ENCODE measurements around the gene PIP5K1B.

Gene PIP5K1B

DNA sequence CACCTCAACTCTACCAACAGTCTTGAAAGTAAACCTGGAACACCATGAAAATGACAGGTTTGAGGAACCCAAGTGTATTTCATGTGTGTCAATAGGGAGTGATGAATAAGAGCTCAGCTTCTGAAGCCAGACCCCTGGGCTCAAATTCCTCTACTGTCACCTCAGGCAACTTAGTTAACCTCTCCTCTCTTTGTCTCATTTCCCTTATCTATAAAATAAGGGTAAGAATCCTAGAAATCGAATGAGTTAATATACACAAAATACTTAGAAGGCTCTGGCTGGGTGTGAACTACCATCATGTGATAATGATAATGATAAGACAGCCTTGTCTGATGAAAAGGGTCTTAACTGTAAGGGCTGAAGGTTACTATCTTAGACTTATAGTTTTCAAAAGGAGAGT is 66.3 kb downstream of the PIP5K1B start:
- H3K9me3 ChIP-seq (ENCODE audit: control insufficient read depth, low read length), result no peaks in the 10 kb centered on the region
- no peak overlapping the region for H3K27ac ChIP-seq (ENCODE audit: low read depth, low read length, severe bottlenecking)
- H3K4me3 ChIP-seq (ENCODE audit: extremely low read depth, insufficient read depth, low read length, poor library complexity, severe bottlenecking), result no peak overlapping the region
- no peaks in the 10 kb centered on the region for H3K4me1 ChIP-seq (ENCODE audit: control insufficient read depth, insufficient read depth, low read length, poor library complexity, severe bottlenecking)
- WGBS, 2 experiments (ENCODE audit: insufficient coverage in 2 of 2), result no CpG with 5 or more reads among the region's 1 CpG
- no peaks in the 10 kb centered on the region for H3K36me3 ChIP-seq (ENCODE audit: control insufficient read depth, insufficient read depth, low read length)

DNA sequence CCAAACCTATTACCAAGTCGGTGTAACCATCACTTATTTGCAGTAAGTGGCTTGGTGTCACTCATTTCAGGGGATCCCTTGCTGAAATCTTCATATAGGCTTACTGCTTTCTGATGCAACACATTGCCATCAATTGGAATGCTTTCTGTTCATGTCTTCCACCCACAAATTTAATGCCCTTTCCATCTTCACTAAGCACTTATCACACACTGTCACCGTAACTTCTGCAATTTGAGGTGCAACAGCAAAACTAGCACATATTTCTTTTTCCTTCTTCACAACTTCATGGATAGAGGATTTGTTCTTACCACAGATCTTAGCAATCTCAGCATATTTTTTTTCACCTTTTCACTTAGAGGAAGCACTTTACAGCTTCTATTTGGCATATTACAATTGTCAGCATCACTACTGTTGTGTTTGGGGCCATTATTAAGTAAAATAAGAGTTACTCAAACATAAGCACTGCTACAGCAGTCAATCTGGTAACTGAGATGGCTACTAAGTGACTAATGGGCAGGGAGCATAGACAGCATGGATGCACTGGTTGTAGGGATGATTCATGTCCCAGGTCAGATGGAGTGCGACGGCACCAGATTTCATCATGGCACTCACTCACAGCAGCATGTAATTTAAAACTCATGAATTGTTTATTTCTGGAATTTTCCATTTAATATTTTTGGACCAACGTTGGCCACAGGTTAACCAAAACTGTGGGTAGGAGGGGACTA is 70.1 kb downstream of the PIP5K1B start:
- Histone ChIP-seq H3K4me3 (ENCODE audit: extremely low read depth, insufficient read depth, low read length, poor library complexity, severe bottlenecking) (no peak overlapping the region), H3K36me3 (ENCODE audit: control insufficient read depth, insufficient read depth, low read length) (no peaks in the 10 kb centered on the region), H3K4me1 (ENCODE audit: control insufficient read depth, insufficient read depth, low read length, poor library complexity, severe bottlenecking) (no peaks in the 10 kb centered on the region), H3K9me3 (ENCODE audit: control insufficient read depth, low read length) (no peaks in the 10 kb centered on the region), H3K27ac (ENCODE audit: low read depth, low read length, severe bottlenecking) (no peak overlapping the region)
- WGBS, 2 experiments (ENCODE audit: insufficient coverage in 2 of 2), result 93 to 94% methylated on average over 2 of the region's 5 CpGs

DNA sequence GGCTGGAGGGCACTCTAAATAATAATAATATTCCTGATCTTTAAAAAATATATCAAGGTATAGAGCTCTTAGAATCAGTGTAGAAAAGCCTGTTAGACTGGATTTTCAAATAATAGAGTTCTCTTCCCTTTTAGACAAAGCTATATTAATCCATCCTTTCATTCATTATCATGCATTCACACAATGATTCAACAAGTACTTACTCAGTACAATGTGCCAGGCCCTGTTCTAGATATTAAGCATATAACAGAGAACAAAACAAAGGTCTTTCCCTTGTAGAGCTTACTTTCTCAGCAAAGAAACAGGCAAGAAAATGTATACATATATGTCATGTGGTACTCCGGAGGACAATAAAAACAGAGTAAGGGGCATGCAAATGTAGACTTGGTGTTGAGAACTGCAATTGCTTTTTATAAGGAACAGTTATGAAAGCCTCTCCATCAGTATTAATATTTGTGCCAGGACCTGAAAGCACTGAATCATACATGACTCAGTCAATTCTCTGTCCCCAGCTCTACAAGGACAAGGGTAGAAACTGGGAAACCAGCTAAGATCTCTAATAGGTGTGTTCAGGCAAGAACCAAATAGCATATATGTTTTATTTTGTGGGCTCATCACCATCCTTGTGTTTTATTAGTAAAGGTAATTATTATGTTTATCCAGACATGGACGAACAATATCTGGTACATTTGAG is 72.2 kb downstream of the PIP5K1B start:
- Histone ChIP-seq H3K4me1 (ENCODE audit: control insufficient read depth, insufficient read depth, low read length, poor library complexity, severe bottlenecking) (no peaks in the 10 kb centered on the region), H3K36me3 (ENCODE audit: control insufficient read depth, insufficient read depth, low read length) (no peaks in the 10 kb centered on the region), H3K4me3 (ENCODE audit: extremely low read depth, insufficient read depth, low read length, poor library complexity, severe bottlenecking) (no peak overlapping the region), H3K9me3 (ENCODE audit: control insufficient read depth, low read length) (no peaks in the 10 kb centered on the region), H3K27ac (ENCODE audit: low read depth, low read length, severe bottlenecking) (no peak overlapping the region)
- no CpG with 5 or more reads among the region's 2 CpGs for WGBS, 2 experiments (ENCODE audit: insufficient coverage in 2 of 2)

DNA sequence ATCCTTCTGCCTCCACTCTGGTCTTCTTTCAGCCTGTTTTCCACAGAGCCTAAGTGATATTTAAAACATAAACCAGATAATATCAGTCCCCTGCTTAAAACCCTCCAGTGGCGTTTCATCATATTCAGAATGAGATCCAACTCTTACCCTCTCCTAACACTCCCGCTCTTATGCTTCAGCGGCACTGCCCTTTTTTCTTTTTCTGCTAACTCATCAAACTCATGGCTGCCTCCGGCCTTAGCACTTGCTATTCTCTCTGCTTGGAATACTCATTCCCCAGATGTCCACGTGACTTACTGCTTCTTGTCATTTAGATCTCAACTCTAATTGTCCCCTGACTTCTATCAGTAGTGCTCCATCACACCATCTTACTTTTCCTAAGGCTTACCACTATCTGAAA is 73.6 kb downstream of the PIP5K1B start:
- 91 to 96% methylated on average over 5 of the region's 5 CpGs for whole genome bisulfite sequencing, 2 experiments (ENCODE audit: insufficient coverage in 2 of 2)
- Histone ChIP-seq H3K4me3 (ENCODE audit: extremely low read depth, insufficient read depth, low read length, poor library complexity, severe bottlenecking) (no peak overlapping the region), H3K27ac (ENCODE audit: low read depth, low read length, severe bottlenecking) (no peak overlapping the region), H3K4me1 (ENCODE audit: control insufficient read depth, insufficient read depth, low read length, poor library complexity, severe bottlenecking) (peaks cover under 1% of the 10 kb centered on the region), H3K36me3 (ENCODE audit: control insufficient read depth, insufficient read depth, low read length) (no peaks in the 10 kb centered on the region), H3K9me3 (ENCODE audit: control insufficient read depth, low read length) (no peaks in the 10 kb centered on the region)

DNA sequence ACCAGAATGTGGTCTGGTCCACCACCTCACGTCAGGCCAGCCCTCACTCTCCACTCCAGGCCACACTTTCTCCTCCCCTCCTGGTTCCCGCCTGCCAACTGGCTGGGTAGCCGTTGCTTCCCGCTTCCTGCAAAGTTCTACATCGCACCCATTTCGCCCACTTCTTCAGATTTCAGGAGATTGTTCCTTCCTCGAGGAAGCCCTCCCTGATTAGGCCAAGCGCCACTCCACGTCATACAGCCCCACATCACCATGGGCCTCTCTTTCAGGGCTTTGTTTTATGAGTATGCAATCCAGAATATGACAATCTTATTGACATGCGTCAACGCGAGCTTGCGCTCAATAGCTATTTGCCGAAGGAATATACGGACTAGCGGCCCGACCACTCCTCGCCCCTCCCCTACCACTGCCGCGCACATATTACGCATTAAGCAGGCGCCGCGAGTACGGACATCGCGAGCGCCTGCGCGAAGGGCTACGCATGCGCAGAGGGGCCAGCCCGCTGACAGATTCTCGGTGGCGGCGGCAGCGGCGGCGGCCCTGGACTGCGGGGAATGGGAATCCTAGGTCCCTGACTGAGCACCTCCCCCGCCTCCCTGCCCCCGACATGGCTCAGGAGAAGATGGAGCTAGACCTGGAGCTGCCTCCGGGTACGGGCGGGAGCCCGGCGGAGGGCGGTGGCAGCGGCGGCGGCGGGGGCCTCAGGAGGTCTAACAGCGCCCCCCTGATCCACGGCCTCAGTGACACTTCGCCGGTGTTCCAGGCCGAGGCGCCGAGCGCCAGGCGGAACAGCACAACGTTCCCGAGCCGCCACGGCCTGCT is 74.7 kb downstream of the PIP5K1B start:
- peak overlapping the region; percentile 71 for H3K4me3 ChIP-seq (ENCODE audit: extremely low read depth, insufficient read depth, low read length, poor library complexity, severe bottlenecking)
- peak overlapping the region; percentile 91 for H3K27ac ChIP-seq (ENCODE audit: low read depth, low read length, severe bottlenecking)
- WGBS, 2 experiments (ENCODE audit: insufficient coverage in 2 of 2), result 0 to 1% methylated on average over 49 to 54 of the region's 65 CpGs
- H3K9me3 ChIP-seq (ENCODE audit: control insufficient read depth, low read length), result no peaks in the 10 kb centered on the region
- H3K36me3 ChIP-seq (ENCODE audit: control insufficient read depth, insufficient read depth, low read length), result no peaks in the 10 kb centered on the region
- peaks cover 3% of the 10 kb centered on the region for H3K4me1 ChIP-seq (ENCODE audit: control insufficient read depth, insufficient read depth, low read length, poor library complexity, severe bottlenecking)

- Histone ChIP-seq H3K27ac (ENCODE audit: low read depth, low read length, severe bottlenecking) (peak overlapping the region; percentile 62), H3K4me3 (ENCODE audit: extremely low read depth, insufficient read depth, low read length, poor library complexity, severe bottlenecking) (peak overlapping the region; percentile 71), H3K9me3 (ENCODE audit: control insufficient read depth, low read length) (no peaks in the 10 kb centered on the region), H3K36me3 (ENCODE audit: control insufficient read depth, insufficient read depth, low read length) (no peaks in the 10 kb centered on the region), H3K4me1 (ENCODE audit: control insufficient read depth, insufficient read depth, low read length, poor library complexity, severe bottlenecking) (peaks cover 3% of the 10 kb centered on the region)
- WGBS, 2 experiments (ENCODE audit: insufficient coverage in 2 of 2), result 0 to 2% methylated on average over 12 to 17 of the region's 19 CpGs
Observed at GRCh38 chr9:68780380-68780712, 75.3 kb downstream of the PIP5K1B start.

- H3K4me3 ChIP-seq (ENCODE audit: extremely low read depth, insufficient read depth, low read length, poor library complexity, severe bottlenecking), result peak overlapping the region; percentile 71
- H3K9me3 ChIP-seq (ENCODE audit: control insufficient read depth, low read length), result no peaks in the 10 kb centered on the region
- no peak overlapping the region for H3K27ac ChIP-seq (ENCODE audit: low read depth, low read length, severe bottlenecking)
- H3K36me3 ChIP-seq (ENCODE audit: control insufficient read depth, insufficient read depth, low read length), result no peaks in the 10 kb centered on the region
- peaks cover 3% of the 10 kb centered on the region for H3K4me1 ChIP-seq (ENCODE audit: control insufficient read depth, insufficient read depth, low read length, poor library complexity, severe bottlenecking)
- WGBS, 2 experiments (ENCODE audit: insufficient coverage in 2 of 2), result 29 to 35% methylated on average over 3 to 4 of the region's 7 CpGs
Observed at GRCh38 chr9:68780720-68781119, 75.7 kb downstream of the PIP5K1B start.

DNA sequence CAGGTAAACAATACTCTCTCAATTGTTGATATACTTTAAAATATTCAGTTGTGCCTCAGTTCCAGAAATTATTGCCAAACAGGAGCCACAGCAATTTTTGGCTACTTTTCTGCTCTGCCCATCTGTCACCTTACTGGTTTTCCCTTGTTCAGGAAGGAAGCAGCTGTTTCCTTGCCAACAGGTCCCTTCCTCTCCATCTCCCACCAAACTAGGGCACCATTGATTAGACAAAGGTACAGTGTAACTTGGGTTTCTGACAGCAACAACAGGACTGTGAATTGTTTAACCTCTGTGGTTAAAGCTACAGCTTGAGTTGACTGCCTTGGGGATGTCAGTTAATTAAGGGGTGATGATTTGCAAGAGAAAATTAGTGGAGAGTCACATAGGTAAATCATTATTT is 76.9 kb downstream of the PIP5K1B start:
- Histone ChIP-seq H3K9me3 (ENCODE audit: control insufficient read depth, low read length) (no peaks in the 10 kb centered on the region), H3K4me1 (ENCODE audit: control insufficient read depth, insufficient read depth, low read length, poor library complexity, severe bottlenecking) (peaks cover 3% of the 10 kb centered on the region), H3K4me3 (ENCODE audit: extremely low read depth, insufficient read depth, low read length, poor library complexity, severe bottlenecking) (no peak overlapping the region), H3K27ac (ENCODE audit: low read depth, low read length, severe bottlenecking) (no peak overlapping the region), H3K36me3 (ENCODE audit: control insufficient read depth, insufficient read depth, low read length) (no peaks in the 10 kb centered on the region)

- Histone ChIP-seq H3K27ac (ENCODE audit: low read depth, low read length, severe bottlenecking) (no peak overlapping the region), H3K36me3 (ENCODE audit: control insufficient read depth, insufficient read depth, low read length) (no peaks in the 10 kb centered on the region), H3K4me1 (ENCODE audit: control insufficient read depth, insufficient read depth, low read length, poor library complexity, severe bottlenecking) (peaks cover 3% of the 10 kb centered on the region), H3K9me3 (ENCODE audit: control insufficient read depth, low read length) (no peaks in the 10 kb centered on the region), H3K4me3 (ENCODE audit: extremely low read depth, insufficient read depth, low read length, poor library complexity, severe bottlenecking) (no peak overlapping the region)
- 91 to 100% methylated on average over 3 of the region's 3 CpGs for WGBS, 2 experiments (ENCODE audit: insufficient coverage in 2 of 2)
Observed at GRCh38 chr9:68782546-68782945, 77.5 kb downstream of the PIP5K1B start.

DNA sequence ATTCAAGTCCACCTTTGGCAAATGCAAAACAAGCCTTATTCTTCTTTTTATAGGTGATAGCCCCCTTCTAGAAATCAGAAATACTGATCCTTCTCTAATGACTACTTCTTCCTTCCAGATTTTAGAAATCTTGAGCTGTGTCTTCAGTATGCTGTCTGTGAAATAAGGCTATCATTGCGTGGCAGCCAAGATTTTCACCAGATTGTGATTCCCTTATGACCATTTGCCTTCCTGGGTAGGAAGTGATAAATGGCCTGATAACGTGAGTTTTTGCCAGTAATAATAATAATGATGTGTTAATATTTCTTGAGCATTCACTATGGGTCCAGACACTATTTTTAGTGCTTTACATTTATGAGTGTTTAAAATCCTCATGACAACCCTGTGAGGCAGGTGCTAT is 80.9 kb downstream of the PIP5K1B start:
- Histone ChIP-seq H3K4me1 (ENCODE audit: control insufficient read depth, insufficient read depth, low read length, poor library complexity, severe bottlenecking) (peaks cover 3% of the 10 kb centered on the region), H3K36me3 (ENCODE audit: control insufficient read depth, insufficient read depth, low read length) (no peaks in the 10 kb centered on the region), H3K9me3 (ENCODE audit: control insufficient read depth, low read length) (no peaks in the 10 kb centered on the region), H3K27ac (ENCODE audit: low read depth, low read length, severe bottlenecking) (no peak overlapping the region), H3K4me3 (ENCODE audit: extremely low read depth, insufficient read depth, low read length, poor library complexity, severe bottlenecking) (no peak overlapping the region)
- WGBS, 2 experiments (ENCODE audit: insufficient coverage in 2 of 2), result 65 to 88% methylated on average over 1 to 2 of the region's 2 CpGs
